Activated B cell treated with CpG ODN at 0.5 μM for 24 hours (primary cell): ENCODE data around the gene MACROD1. TPM values are rescaled to one million over a fixed set of nuclear protein-coding genes. Genes with fewer than 3 reads are reported as not detected.
A peak's percentile ranks its signal among the peaks of the same experiment; 100 is the strongest.

Experiments
- ATAC-seq: fragments of 200-7000 bp; cut with Tn5 transposase; one replicate; pipeline ENCODE4 v1.10.0; 2021; ENCODE audit warnings: low read depth, mild to moderate bottlenecking, moderate library complexity
- CTCF ChIA-PET: fragments of 350-600 bp; sonication (Branson Sonifier 250); formaldehyde crosslinking; loops from one replicate; lab custom pipeline; 2021; ENCODE audit warnings: antibody characterized with exemption; lab: Charles Lee
- POLR2A ChIA-PET: fragments of 350-600 bp; sonication (Branson Sonifier 250); formaldehyde crosslinking; loops from one replicate; lab custom pipeline; 2021; ENCODE audit warnings: antibody characterized with exemption; lab: Charles Lee
- DNase-seq: peaks from one replicate; pipeline ENCODE4 v3.0.0; 2022
- H3K27ac Mint-ChIP-seq: one replicate; pipeline ENCODE4 v1.8.0; 2020; ENCODE audit warnings: mixed read lengths
- H3K27me3 Mint-ChIP-seq: one replicate; pipeline ENCODE4 v1.8.0; 2021; ENCODE audit warnings: mixed read lengths
- H3K36me3 Mint-ChIP-seq: one replicate; pipeline ENCODE4 v1.8.0; 2021; ENCODE audit warnings: low read depth, mixed read lengths
- H3K4me1 Mint-ChIP-seq: one replicate; pipeline ENCODE4 v1.8.0; 2021; ENCODE audit warnings: mixed read lengths
- H3K4me3 Mint-ChIP-seq: one replicate; pipeline ENCODE4 v1.8.0; 2020; ENCODE audit warnings: mild to moderate bottlenecking, mixed read lengths
- H3K9me3 Mint-ChIP-seq: one replicate; pipeline ENCODE4 v1.8.0; 2020; ENCODE audit warnings: mixed read lengths
- CTCF ChIP-seq: fragments of 200-600 bp; IDR thresholded peaks from one replicate; pipeline ENCODE4 v1.8.0; 2022; ENCODE audit warnings: antibody characterized with exemption, mild to moderate bottlenecking
- intact Hi-C: fragments of 100-400 bp; cut with micrococcal nuclease; formaldehyde crosslinking; loops from one replicate; pipeline ENCODE4 v1.15.1; 2024
- total RNA-seq: library from RNA; stranded (reverse); gene quantifications from 2 replicates; pipeline ENCODE4 v1.2.3, GENCODE V29; 2022

Gene MACROD1
- total RNA-seq, 1 donor from 2014 or later: 4.5 TPM

DNA sequence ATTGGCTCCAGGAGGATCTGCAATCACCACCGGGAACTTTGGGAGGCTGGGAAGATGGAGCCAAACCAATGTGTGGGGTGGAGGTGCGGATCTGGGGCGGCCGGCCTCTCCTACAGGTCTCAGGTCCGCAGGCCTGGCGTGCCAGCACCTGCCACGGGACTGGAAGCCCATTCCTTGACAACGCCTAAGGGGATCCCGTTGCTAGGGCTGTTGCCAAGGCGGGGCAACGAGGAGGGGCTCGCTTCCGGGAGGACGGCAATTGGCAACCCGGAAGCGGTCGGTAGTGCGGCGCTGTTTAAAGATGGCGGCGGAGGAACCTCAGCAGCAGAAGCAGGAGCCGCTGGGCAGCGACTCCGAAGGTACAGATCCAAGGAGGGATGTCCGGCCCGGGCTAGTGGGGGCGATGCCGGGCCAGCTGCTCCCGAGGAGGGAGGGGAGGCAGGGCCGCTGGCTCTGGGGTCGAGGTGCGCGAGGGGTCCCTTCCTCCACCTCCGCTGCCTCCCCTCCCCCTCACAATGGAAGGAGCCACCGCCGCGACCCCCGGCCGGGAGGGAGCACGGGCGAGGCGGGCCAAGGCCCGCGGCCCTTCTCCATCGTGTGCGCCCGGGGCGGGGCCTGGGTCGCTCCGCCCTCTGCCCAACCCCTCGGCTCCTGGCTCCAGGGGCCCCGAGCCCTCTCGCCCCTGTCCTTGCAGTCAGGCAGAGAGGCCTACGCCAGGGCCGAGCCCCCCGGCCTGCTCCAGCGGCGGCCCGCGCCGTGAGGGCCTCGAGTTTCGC, 179.6 kb downstream of the MACROD1 start, which contains the start of gene OTUB1:
OTUB1 (plus strand) TSS at position 283 of the 776 bp plus-strand sequence; CDS start at position 302, 19 bp downstream.
- peak; percentile 86 for ATAC-seq
- Mint-ChIP-seq H3K27ac (peak within 1 kb of the TSS; percentile 98), H3K27me3 (no peaks in the 10 kb centered on the region), H3K4me3 (peak within 1 kb of the TSS; percentile 95), H3K9me3 (no peaks in the 10 kb centered on the region), H3K4me1 (peaks cover 43% of the 10 kb centered on the region), H3K36me3 (peaks cover 34% of the 10 kb centered on the region)
- peak; percentile 80 for DNase-seq
- ChIA-PET CTCF (interaction anchor here (0.6 to 1.1 kb wide), 2 partner anchors 14 to 149 kb away, joined by 3 to 6 read pairs; no protein-coding TSS in a partner anchor), POLR2A (interaction anchor here (0.6 to 3.1 kb wide), 7 partner anchors 9 to 1347 kb away, joined by 3 to 17 read pairs (median 4); partner anchors contain the start of gene COX8A)
- no peak for TF ChIP-seq CTCF
- intact Hi-C loops: loop anchor here (1.0 to 5.0 kb wide), 4 partner anchors 12 to 256 kb away; partner anchors contain the start of genes COX8A and FKBP2

DNA sequence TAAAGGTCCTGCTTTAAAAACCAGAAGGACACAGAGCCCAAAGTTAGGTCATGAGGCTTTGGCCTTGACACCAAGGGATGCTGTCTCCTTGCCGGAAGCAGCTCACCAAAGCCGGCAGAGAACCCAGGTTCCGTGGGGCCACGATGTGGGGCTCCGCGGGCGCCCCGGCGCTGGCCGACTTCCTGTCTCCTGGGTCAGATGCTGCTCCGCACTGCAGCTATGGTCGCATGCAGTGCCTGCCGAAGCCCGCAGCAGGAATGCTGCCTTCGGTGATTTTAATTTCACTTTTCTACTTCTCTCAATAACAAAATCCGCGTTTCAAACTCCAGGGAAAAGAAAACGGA, 180.1 kb downstream of the MACROD1 start:
- CTCF ChIA-PET: interaction anchor here (0.6 to 1.1 kb wide), 3 partner anchors 15 to 1288 kb away, joined by 3 to 6 read pairs (median 3); no protein-coding TSS in a partner anchor

GRCh38 chr11:63979426-63979825, 186.5 kb downstream of the MACROD1 start:
- Mint-ChIP-seq H3K4me3 (no peak overlapping the region), H3K4me1 (peaks cover 32% of the 10 kb centered on the region), H3K27ac (no peak overlapping the region), H3K36me3 (peaks cover 13% of the 10 kb centered on the region), H3K9me3 (no peaks in the 10 kb centered on the region), H3K27me3 (no peaks in the 10 kb centered on the region)
- DNase-seq (no peak), ATAC-seq (no peak)
- no peak for TF ChIP-seq CTCF
- CTCF ChIA-PET: no interaction called here
- intact Hi-C loops: no loop called here
- POLR2A ChIA-PET: interaction anchor here (0.7 kb wide), 1 partner anchor 1098 kb away, joined by 5 read pairs; the partner anchor contains the start of gene SLC3A2

More for the DNA sequence above, 180.1 kb downstream of the MACROD1 start:
- peak; percentile 56 for DNase-seq
- H3K4me3 Mint-ChIP-seq: peak overlapping the region; percentile 95
- no peak for TF ChIP-seq CTCF
- POLR2A ChIA-PET: interaction anchor here (0.6 to 3.1 kb wide), 7 partner anchors 8 to 1348 kb away, joined by 3 to 17 read pairs (median 4); partner anchors contain the start of gene COX8A
- ATAC-seq: peak; percentile 71
- peak overlapping the region; percentile 98 for H3K27ac Mint-ChIP-seq
- intact Hi-C loops: loop anchor here (1.0 to 5.0 kb wide), 4 partner anchors 11 to 257 kb away; partner anchors contain the start of genes COX8A and FKBP2
- H3K4me1 Mint-ChIP-seq: peaks cover 43% of the 10 kb centered on the region
- H3K9me3 Mint-ChIP-seq: no peaks in the 10 kb centered on the region
- H3K27me3 Mint-ChIP-seq: no peaks in the 10 kb centered on the region
- peaks cover 29% of the 10 kb centered on the region for H3K36me3 Mint-ChIP-seq

GRCh38 chr11:63978551-63979239, 187.2 kb downstream of the MACROD1 start:
- Mint-ChIP-seq H3K27ac (no peak overlapping the region), H3K4me3 (no peak overlapping the region), H3K36me3 (peaks cover 15% of the 10 kb centered on the region), H3K9me3 (no peaks in the 10 kb centered on the region), H3K4me1 (peaks cover 38% of the 10 kb centered on the region), H3K27me3 (no peaks in the 10 kb centered on the region)
- ChIA-PET CTCF (no interaction called here), POLR2A (interaction anchor here (0.6 kb wide), 1 partner anchor 130 kb away, joined by 3 read pairs; no protein-coding TSS in a partner anchor)
- intact Hi-C loops: no loop called here
- ATAC-seq: no peak
- no peak for TF ChIP-seq CTCF
- no peak for DNase-seq
